HG03565 (cell line): ENCODE data around the gene CHCHD6.

ENCODE experiments used
- ATAC-seq: cut with Tn5 transposase; IDR thresholded peaks from one replicate; pipeline ENCODE4 v1.9.1; 2021; ENCODE audit warnings: mild to moderate bottlenecking, moderate library complexity; ENCODE audit not compliant: unreplicated experiment

The CHCHD6 gene

DNA sequence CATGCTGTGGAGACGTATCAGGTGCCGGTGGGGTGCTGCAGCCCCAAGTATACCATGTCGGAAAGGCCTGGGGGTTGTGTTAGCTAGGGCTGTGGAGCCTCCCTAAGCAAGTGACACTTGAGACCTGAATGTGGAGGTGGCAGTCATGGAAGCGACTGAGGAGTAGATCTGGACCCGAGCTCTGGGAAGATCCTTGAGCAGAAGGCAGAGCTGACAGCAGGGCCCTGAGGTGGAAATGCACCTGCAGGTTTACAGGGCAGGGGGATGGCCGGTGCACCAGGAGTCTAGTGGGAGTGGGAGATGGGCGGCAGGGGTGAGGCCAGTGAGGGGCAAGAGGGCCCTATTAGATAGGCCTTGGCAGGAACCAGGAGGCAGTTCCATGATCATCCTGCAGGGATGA lies 187.1 kb downstream of the CHCHD6 start:
- ATAC-seq = no peak

DNA sequence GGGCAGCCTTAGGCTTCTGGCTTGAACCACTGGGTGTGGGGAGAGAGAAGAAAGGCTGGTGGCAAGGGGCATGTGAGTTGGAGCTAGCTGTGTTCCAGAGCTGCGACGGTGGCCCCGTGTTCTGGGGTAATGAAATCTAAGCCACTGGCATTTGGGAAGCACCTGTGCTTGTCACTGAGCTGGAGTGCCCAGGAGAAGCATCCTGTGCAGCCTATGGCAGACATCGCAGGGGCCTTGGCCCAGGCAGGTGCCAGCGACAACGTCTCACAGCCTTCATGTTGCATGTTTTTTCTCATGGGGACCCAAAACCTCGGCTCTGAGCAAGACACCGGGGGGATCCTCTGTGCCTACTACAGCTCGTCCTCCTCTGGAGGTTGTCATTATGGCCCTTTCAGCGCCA lies 187.8 kb downstream of the CHCHD6 start:
- no peak for ATAC-seq

DNA sequence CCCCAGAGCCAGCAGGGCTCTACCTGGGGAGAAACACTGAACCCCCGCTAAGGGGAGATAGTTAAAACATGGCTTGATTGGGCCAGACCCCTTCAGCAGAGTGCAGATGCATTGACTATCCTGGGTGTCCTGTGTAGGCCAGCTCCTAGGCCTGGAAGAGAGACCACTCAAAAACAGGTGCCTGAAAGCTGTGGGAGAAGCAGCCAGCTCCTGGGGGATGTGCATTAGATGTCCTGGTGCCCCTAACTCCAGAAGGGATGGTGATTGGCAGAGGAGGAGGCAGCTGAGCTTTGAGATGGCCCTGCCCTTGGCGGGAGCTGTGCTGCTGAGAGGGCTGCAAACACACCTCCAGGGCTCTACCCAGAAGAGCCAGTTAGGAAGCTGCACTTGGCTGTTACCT lies 189.6 kb downstream of the CHCHD6 start:
- ATAC-seq = no peak

DNA sequence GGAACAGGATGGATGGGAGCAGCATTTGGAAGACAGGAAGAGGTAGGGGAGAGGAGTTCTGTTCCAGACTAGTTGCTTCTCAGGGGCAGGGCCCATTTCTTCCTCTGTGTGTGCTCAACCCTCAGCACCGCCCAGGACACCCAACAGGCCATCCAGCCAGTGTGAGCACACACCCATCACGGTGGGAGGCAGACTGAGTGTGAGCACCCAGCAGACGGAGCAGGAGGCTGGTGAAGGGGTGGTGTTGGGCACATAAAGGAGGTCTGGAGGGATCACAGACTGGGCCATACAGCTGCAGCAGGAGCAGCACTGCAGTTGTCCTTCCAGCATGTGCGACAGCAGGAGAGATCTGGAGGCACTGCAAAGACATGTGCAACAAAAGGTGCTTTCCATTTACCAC lies 190.4 kb downstream of the CHCHD6 start:
- ATAC-seq = no peak

DNA sequence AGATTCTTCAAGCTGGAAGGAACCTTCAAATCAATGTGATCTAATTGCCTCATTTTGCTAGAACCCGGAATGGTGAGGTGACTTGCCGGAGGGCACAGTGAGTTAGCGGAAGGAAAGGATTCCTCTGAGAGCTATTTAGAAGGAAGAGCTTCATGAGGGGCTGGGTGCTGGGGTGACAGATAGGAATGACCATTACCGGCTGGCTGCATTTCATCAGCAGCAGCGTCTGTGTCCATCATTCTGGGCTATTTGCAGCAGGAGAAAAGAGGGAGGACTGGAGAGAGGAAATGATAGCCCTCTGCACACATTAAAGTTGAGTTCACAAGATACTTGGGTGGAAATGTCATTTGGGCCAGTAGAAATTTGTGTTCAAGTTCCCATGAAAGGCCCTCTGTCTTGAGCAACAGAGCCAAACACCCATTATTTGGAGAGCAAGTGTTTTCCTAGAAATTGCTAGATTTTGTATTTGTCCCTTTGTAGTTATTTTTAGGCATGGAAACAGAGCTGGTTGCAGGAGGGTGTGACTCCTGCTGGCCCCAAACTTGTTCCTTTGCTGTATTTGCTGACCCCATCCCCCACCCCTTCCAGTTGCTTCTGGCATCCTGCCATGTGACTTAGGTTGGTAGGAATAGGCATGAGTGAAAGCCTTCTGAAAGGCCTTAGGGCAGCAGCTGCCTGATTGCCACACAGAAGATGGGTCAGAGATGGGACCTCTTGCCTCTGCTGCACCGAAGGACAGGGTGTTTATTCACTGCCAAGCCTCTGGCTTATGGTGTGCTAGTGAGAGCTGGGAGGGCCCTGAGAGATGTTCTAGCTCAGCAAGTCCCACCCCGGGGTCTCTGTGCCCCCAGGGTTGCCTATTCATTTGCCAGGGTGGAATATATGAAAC lies 191.4 kb downstream of the CHCHD6 start:
- no peak for ATAC-seq

DNA sequence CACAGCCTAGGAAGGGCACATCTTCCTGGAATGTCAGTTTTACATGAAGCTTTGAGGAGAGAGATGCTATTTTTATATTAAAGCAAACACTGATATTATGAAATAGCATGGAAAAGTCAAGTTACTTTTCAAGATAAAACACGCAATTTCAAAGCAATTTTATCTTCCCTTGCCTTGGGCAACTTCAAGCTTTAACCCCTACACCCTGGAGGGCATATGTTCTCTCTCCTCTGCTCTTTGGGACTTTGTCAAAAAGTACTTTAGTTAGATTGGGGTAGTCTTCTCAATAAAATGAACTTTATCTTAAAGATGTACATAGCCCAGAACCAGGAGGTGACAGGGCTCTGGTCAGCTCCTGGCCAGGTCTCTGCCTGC lies 192.0 kb downstream of the CHCHD6 start:
- ATAC-seq = no peak

DNA sequence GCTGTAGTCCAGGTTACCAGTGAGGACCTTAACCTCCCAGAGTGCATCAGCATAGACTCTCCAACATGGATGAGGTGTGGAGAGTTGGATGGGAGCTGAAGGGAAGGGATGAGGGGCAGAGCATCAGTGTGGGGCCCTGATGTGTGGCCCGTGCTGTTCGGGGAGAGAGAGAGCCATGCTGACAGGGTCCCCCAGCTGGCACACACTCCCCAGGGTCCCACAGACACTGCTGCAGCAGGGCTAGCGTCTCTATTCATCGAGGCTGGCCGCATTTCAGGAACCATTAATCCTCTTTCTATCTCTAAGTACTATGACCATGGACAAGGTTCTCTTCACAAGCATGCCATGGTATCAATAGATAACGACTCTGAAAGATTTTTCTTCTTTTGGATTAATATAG lies 192.9 kb downstream of the CHCHD6 start:
- no peak for ATAC-seq

DNA sequence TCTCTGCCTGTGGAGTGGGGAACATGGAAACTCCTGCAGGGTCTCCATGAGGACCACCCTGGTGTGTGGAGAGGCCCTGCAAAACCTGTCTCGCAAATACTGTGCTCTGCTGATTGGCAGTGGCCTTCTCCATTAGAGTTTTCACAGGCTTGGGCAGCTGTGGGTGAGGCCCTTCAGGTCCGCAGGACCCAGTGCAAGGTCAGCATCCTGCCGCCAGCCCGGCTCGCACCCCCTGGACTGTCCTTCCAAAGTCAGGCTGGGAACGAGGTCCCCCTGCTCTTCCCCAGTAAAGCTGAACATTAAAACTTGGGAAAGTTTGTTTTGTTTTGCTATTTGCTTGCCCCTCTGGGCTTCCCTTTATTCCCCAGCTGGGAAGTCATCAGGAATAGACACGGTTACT lies 193.9 kb downstream of the CHCHD6 start:
- ATAC-seq = no peak

DNA sequence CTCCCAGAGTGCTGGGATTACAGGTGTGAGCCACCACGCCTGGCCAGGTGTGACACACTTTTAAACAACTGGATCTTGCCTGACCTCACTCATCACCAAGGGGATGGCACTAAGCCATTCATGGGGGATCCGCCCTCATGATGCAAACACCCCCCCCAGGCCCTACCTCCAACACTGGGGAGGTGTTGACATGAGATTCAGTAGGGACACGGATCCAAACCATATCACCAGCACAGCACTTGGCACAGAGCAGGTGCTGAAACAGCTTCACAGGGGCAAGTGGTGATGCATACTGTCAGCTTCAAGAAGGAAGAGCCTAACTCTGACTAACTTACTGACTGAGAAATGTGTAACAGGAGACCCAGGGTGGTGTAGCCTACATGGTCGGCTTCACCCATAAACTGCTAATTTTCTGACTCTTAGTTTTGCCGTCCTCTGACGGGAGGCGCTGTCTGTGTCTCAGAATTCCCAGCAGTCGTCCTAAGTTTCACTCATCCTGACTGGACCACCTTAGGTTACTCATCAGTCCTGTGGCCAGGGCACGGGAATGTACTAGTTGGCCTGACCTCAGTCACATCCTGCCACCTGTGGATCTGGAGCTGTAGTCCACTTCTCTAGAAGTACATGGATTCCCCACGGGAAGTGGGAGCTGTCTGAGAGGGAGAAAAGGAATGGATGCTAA lies 197.0 kb downstream of the CHCHD6 start:
- no peak for ATAC-seq

DNA sequence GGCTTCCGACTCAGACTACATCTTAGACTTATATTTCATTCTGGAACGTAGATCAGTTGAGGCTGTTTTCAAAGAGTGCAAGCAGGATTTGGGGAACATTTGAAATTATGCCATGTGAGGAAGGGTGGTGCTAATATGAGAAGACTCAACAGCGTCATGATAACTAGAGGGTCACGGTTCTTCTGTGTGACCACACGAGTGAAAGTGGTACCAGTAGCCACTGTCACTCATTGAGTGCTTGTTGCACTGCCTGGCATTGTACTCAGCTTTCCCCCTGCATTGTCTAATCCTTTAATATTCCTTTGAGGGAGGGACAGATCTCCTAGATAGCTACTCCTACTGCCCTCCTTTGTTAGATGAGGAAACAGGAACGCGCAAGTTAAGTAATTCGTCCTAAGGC lies 197.6 kb downstream of the CHCHD6 start:
- ATAC-seq = no peak

DNA sequence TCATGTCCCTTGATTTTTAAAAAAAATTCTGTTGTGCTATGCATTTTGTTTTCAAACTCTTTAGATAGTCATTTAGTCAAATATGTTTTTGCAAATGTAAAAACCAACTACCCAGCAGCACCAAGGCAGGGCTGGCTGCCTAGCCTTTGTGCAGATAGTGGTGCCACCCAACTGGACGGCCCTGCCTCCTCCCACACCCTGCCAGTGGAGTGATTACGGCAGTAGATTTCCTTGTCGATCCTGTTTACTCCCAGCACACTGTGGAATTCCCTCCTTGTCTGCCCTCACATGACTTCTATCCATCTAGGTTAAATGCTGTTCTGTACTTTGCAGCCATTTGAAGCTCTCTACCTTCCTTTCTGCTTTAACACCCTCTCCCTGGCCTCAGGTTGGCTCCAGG lies 199.5 kb downstream of the CHCHD6 start:
- no peak for ATAC-seq

DNA sequence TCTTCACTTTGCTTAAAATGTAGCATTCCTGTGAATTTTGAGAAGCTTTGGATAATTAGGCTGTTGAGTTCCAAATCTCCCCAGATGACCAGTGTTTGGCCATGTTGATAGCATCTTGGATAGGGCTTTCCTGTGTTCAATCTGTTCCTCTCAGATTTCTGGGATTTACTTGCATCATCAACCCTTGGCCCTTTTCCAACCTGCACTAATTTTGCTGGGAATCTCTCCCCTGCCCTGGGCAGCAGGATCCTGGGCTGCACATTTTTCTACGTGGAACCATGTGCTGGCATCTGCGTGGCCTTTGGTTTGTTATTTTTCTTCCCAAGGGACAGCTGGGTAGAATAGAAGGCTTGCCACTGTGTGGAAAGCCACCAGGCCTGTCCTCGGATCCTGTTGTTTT lies 203.5 kb downstream of the CHCHD6 start:
- no peak for ATAC-seq

DNA sequence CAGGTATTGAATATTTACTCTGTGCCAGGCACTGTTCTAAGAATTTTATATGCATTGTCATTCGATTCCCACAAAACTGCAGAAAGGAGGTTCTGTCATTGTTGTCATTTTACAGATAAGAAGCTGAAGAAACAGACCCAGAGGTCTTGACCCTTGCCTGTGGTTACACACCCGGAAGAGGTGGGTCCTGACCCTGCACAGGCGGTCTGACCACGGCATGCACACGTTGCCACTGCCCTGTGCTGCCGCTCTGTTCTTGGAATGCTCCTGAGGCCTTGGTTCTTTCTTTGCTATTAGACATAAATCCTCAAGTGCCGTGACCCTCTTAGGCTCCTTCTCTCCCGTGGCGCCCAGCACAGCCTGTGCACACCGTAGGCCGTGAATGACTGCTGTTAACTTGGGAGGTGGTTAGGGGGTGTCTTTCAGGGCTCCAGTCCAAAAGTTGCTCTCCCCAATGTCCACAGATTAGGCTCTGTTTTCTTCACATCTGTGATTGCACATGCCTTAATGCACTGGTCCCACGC lies 204.8 kb downstream of the CHCHD6 start:
- no peak for ATAC-seq

DNA sequence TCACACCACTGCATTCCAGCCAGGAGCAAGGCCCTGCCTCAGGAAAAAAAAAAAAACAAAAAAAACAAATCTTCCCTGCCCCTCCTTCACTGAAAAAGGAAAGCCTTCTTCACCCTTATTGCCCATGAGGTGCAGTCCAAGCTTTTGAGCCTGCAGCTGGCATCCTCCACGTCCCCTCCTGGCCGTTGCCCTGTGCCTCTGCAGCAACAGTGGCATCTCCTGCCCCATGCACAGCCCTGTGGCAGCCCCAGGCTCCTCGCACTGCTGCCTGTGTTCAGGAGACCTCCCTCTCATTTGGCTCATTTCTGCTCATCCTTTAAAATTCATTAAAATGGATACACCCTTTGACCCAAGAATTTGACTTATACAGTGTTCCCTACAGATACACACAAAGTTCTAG lies 206.2 kb downstream of the CHCHD6 start:
- ATAC-seq = no peak

DNA sequence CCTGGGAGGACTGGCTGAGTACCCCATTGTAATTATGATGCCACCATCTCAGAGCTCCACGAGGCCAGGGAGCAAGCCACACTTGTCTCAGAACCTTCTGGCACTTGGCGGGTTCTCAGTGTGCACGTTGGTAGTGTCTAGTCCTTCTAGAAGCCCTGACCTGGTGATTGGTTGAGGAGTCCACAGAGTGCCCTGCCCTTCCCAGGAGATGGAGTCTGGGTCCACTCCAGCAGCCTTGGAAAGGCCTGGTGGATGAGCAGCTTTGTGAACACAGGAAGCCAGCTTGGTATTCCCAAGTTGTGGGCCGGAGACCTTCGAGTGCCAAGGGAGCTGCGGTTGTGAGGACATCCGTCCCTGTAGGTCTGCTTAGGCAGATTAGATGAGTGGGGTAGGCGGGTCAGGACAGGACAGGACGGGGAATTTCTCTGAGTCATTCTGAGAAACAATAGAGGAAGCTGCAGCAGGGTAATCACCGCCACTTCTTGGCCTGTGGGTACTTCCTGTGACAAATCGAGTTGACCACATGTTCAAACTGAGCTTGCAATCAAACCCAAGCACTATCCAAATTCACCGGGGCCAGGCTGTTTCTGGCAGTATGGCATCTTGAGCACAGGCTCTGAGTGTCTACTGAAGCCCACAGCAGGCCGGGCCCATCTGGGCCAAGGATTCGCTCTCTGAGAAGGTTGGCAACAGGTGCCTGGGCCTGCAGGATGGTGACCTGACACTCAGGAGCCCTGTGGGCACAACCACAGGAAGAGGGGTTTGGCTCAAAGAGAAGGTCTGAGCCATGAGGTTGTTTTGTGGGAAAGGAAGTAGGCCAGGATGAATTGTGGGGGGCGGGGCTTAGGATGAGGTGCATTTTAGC lies 207.4 kb downstream of the CHCHD6 start:
- ATAC-seq = peak; percentile 95

DNA sequence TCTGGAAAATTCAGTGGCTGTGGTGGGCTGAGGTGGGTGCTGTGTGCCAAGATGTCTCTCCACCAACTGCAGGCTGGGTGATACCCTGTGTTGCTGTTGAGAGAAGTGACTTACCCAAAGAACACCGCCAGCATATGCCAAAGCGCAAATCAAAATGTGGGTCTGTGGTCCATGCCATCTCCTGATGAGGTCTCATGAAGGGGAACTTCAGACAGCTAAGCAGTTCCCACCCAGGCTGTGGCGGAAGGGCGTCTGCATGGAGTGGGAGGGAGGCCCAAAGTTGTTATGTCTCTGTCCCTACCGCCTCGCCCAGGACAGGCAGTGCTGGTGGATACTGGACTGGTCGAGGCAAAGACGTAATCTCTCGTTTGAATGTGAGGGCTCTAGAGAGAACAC lies 208.0 kb downstream of the CHCHD6 start:
- no peak for ATAC-seq

DNA sequence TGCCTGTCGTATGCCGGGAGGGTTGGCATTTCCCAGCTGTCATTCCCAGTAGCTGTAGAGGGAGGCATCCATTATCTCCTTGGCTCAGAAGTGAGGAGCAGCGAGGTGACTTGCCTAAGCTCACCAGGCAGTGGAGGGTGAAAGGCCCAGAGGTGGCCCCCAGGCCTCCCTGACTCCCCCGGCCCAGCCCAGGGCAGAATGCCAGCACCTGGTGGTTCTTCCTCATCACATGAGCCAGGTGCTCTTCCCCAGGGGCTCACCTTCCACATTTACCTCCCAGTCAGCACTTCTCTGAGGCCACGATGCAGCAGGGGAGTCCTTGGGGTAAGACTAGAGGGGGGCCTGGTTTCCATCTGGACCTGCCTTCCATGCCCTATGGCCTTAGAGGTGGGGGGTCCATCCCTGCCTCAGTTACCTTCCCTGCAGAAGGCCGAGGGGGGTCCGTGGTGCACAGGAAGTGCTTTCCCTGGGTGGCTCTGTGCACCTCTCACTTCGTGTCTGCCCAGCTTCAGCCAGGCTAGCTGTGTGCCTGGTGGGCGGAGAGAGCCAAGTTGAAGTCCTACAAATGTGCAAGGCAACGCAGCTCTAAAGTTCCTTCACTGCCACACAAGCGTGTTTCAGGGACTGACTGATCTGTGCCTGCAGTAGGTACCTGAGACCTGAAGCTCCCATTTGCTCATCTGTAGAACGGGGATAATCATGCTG lies 208.6 kb downstream of the CHCHD6 start:
- ATAC-seq = no peak

DNA sequence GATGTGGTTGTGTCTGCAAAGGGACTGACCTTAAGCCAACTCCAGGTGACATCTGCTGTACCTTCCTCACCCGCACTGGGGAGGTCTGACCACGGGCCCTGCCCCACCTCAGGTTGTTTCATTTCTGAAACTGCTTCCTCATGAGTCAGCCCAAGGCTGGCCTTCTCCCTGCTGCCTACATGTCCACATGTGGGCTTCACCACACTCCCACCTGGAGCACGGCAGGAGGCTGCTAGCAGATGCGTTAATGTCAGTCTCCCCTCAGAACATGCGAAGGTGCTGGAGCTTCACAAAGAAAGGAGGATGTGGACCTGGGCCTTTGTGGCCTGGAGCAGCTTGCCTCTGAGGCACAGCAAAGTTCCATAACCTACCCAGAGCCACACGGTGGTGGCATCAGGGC lies 209.5 kb downstream of the CHCHD6 start:
- ATAC-seq = no peak

DNA sequence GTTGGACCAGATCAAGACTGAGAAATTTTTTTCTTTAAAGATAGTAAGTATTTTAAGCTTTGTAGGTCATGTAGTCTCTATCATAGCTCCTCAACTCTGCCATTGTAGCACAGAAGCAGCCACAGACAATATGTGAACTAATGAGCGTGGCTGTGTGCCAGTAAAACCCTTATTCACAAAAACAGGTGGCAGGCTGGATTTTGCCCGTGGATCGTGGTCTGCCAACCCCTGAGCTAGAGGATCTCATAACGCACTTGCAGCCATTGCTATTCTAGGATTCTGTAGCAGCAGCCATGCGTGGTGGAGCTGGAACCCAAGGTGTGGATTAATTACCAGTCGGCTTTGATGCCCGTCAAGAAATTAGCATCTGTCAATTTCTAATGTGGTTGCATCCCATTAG lies 210.2 kb downstream of the CHCHD6 start:
- ATAC-seq = no peak

DNA sequence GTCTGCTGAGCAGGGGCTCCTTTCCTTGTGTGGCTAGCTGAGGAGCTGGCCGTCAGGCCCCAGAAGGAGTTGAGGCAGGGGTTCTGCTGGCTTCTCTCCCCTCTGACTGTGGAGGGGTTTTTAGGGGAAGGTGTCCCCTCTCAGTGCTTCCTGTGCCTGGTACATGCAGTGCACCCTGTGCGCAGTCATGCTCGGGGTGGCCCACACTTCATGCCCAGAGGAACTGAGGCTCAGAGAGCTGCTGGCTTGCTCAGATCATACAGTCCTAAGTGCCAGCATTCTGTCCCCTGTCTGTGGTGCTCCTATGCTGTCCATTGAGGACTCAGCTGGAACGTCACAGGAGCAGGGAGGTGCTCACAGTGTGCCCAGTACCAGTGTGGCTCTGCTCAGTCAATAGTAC lies 211.0 kb downstream of the CHCHD6 start:
- no peak for ATAC-seq

DNA sequence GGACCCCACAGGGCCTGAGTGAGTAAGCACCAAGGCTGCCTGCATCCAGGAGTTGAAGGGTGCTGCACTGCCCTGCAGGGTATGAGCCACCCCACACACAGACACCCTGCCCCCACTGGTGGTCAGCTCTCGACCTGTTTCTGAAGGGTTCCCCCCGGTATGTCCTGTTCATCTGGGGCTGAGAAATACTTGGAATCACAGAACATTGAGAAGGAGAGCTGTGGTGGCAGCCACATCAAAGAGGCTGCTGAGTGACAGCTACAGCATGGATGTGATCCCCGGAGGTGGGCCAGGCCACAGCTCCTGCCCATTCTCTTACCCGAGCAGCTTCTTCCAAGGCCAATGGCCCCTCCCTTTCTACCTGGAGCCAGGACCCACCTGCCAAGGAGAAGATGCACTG lies 212.5 kb downstream of the CHCHD6 start:
- no peak for ATAC-seq
